H1 (cell line): Measurements from ENCODE around the gene SMG9. TPM values are rescaled to one million over a fixed set of nuclear protein-coding genes. Genes with fewer than 3 reads are reported as not detected.
A peak's percentile ranks its signal among the peaks of the same experiment; 100 is the strongest.

ENCODE experiments used
- CREB1 ChIP-seq: IDR thresholded peaks from 2 replicates; pipeline ENCODE4 v1.6.1; 2012; ENCODE audit warnings: inconsistent platforms
- E2F6 ChIP-seq: IDR thresholded peaks from 2 replicates; pipeline ENCODE4 v1.6.1; 2012; ENCODE audit warnings: inconsistent platforms
- KDM4A ChIP-seq: IDR thresholded peaks from one replicate; pipeline ENCODE4 v1.7.1; 2012; ENCODE audit warnings: low read depth, mild to moderate bottlenecking, moderate library complexity, low read length, inconsistent platforms; ENCODE audit not compliant: severe bottlenecking
- RAD21 ChIP-seq, 2 experiments: IDR thresholded peaks in 1 of 2; conservative IDR thresholded peaks in 1 of 2; 2 replicates each; pipeline ENCODE4 v1.6.1; 2011; ENCODE audit warnings: low read depth in 2 of 2, low read length in 2 of 2, improper control_type of control experiment in 1 of 2, inconsistent platforms in 1 of 2, mild to moderate bottlenecking in 1 of 2, moderate library complexity in 1 of 2
- SIN3A ChIP-seq, 2 experiments: IDR thresholded peaks in 1 of 2; conservative IDR thresholded peaks in 1 of 2; 2 replicates each; pipeline ENCODE4 v1.6.1; 2011 to 2012; ENCODE audit warnings: low read length in 2 of 2, improper control_type of control experiment in 1 of 2, low read depth in 1 of 2, mild to moderate bottlenecking in 1 of 2
- polyA plus RNA-seq, 7 experiments: library from polyadenylated mRNA; depleted of rRNA in 3 of 7; stranded (reverse) in 5 of 7; unstranded in 2 of 7; fragments of >200 nt in 5 of 7; fragments of 200-250 nt in 2 of 7; gene quantifications; 1 replicate in 5 of 7; 2 replicates in 1 of 7; 4 replicates in 1 of 7; pipeline versions ENCODE4 v1.2.1 to v1.2.3, GENCODE V29; 2011 to 2013; ENCODE audit warnings: missing spikeins in 2 of 7, mixed read lengths in 2 of 7
- total RNA-seq: library from RNA; stranded (reverse); fragmentation: NEBNext Ultra II Directional; extraction: Animal tissue kit (Norgen Biotek cat#: 25700); gene quantifications from 2 replicates; pipeline ENCODE4 v1.2.1, GENCODE V29; 2021

Gene SMG9
- total and polyA plus RNA-seq, 2 of the 8 experiments (the other 6 are each of a cell fraction or from before 2014, with no cell fraction given) = 20.4 to 28.7 TPM

GRCh38 chr19:43699506-43700394, 55.0 kb downstream of the SMG9 start (continued):
- TF ChIP-seq SIN3A (conservative IDR thresholded peaks at IDR 0.05 in 1 of 2, IDR thresholded peaks at IDR 0.05 in 1 of 2; ENCODE audit: low read depth in 1 of 2, low read length in 2 of 2) = 0 out of 4 replicates have a peak, but pooled peaks have one; percentile 44 to 66
- peak; percentile 21; the same call in 1 of the 2 replicates for TF ChIP-seq CREB1
- peak; percentile 46 for TF ChIP-seq E2F6
- TF ChIP-seq KDM4A = peak; percentile 44
- TF ChIP-seq RAD21 (IDR thresholded peaks at IDR 0.05 in 1 of 2, conservative IDR thresholded peaks at IDR 0.05 in 1 of 2; ENCODE audit: low read depth in 2 of 2, low read length in 2 of 2) = peak; percentile 36 to 56; a peak in 2 of 4 replicates
